K562 (cell line): ENCODE results near the gene AMMECR1. TPM values are rescaled to one million over a fixed set of nuclear protein-coding genes. Genes with fewer than 3 reads are reported as not detected.

Source experiments
- ATAC-seq: fragments of 200-7000 bp; cut with Tn5 transposase; 3 replicates; pipeline ENCODE4 v1.9.1; 2020; ENCODE audit warnings: moderate library complexity
- BruUV-seq: library from RNA; stranded (reverse); fragments of 400-500 nt; replicated peaks from 2 replicates; lab custom pipeline; 2021; lab: Mats Ljungman, UMichigan
- CTCF ChIA-PET: fragments of 300-600 bp; formaldehyde crosslinking; extraction: SDS; loops from one replicate; lab custom pipeline; 2021; ENCODE audit warnings: low intra/inter-chr PET ratio; lab: Yijun Ruan, JAX
- POLR2A ChIA-PET: fragments of 300-600, 350-650 bp; sonication (Branson Sonifier 250); formaldehyde crosslinking; extraction: SDS; loops from one replicate; lab custom pipeline; 2021; ENCODE audit warnings: antibody characterized with exemption, inconsistent platforms; lab: Yijun Ruan, JAX
- DNase-seq, 4 experiments: peaks; one replicate each; pipeline versions ENCODE4 v3.0.0 to v3.0.0-alpha.2; 2011 to 2018; ENCODE audit warnings: low spot score in 3 of 4, mixed read lengths in 3 of 4; ENCODE audit errors: extremely low read depth in 1 of 4
- FAIRE-seq: peaks from 2 replicates; lab custom pipeline; 2011; peaks lifted over from hg19 to GRCh38; lab: Jason Lieb, UNC
- H2AFZ ChIP-seq: 2 replicates; pipeline ENCODE4 v1.6.0; 2011; ENCODE audit warnings: low read depth, low read length, control low read depth, inconsistent platforms
- H3K27ac ChIP-seq: fragments of 200-600 bp; 3 replicates; pipeline ENCODE4 v1.8.0; 2011; ENCODE audit warnings: low read depth, mild to moderate bottlenecking, control low read depth, inconsistent platforms, low read length, moderate library complexity, mixed read lengths; ENCODE audit errors: extremely low read depth
- H3K27me3 ChIP-seq, 2 experiments: fragments of 300-600 bp in 1 of 2; 2 replicates in 1 of 2; 3 replicates in 1 of 2; pipeline versions ENCODE4 v1.6.0 to v1.8.0; 2011; ENCODE audit warnings: inconsistent platforms in 2 of 2, low read length in 2 of 2, mild to moderate bottlenecking in 1 of 2, mixed read lengths in 1 of 2, moderate library complexity in 1 of 2; ENCODE audit not compliant: control insufficient read depth in 2 of 2, insufficient read depth in 2 of 2
- H3K36me3 ChIP-seq: fragments of 300-600 bp; 3 replicates; pipeline ENCODE4 v1.8.0; 2011; ENCODE audit warnings: mild to moderate bottlenecking, low read length, inconsistent platforms; ENCODE audit not compliant: control insufficient read depth, insufficient read depth
- H3K4me1 ChIP-seq, 2 experiments: fragments of 200-600 bp in 1 of 2; replicated peaks in 1 of 2; 2 replicates in 1 of 2; 3 replicates in 1 of 2; pipeline versions ENCODE4 v1.5.1 to v1.8.0; 2011; ENCODE audit warnings: inconsistent platforms in 2 of 2, low read length in 2 of 2, mild to moderate bottlenecking in 1 of 2, mixed read lengths in 1 of 2, moderate library complexity in 1 of 2; ENCODE audit not compliant: control insufficient read depth in 2 of 2, insufficient read depth in 2 of 2
- H3K4me2 ChIP-seq: 2 replicates; pipeline ENCODE4 v1.6.1; 2011; ENCODE audit warnings: low read length, control low read depth, inconsistent platforms, mixed read lengths; ENCODE audit not compliant: insufficient read depth
- H3K4me3 ChIP-seq: fragments of 200-600 bp; sonication (generic), shearing (Covaris generic); 2 replicates; pipeline ENCODE4 v1.5.1; 2016; ENCODE audit warnings: control low read depth, inconsistent platforms
- H3K79me2 ChIP-seq: fragments of 200-600 bp; 3 replicates; pipeline ENCODE4 v1.8.0; 2011; ENCODE audit warnings: low read length, inconsistent platforms; ENCODE audit not compliant: control insufficient read depth, insufficient read depth
- H3K9ac ChIP-seq, 2 experiments: 2 replicates each; pipeline versions ENCODE4 v1.6.0 to v1.6.1; 2011; ENCODE audit warnings: low read depth in 2 of 2, low read length in 2 of 2, control low read depth in 1 of 2, inconsistent platforms in 1 of 2, mild to moderate bottlenecking in 1 of 2, mixed read lengths in 1 of 2; ENCODE audit not compliant: insufficient read depth in 1 of 2
- H3K9me1 ChIP-seq: one replicate; pipeline ENCODE4 v1.6.0; 2011; ENCODE audit warnings: inconsistent platforms, mild to moderate bottlenecking, low read length, moderate library complexity; ENCODE audit not compliant: control insufficient read depth, insufficient read depth
- H3K9me3 ChIP-seq: replicated peaks from 2 replicates; pipeline ENCODE4 v1.5.1; 2011; ENCODE audit warnings: low read depth, low read length, inconsistent platforms; ENCODE audit not compliant: control insufficient read depth, insufficient read depth
- H4K20me1 ChIP-seq: replicated peaks from 2 replicates; pipeline ENCODE4 v1.6.1; 2011; ENCODE audit warnings: low read length, inconsistent platforms, mixed read lengths; ENCODE audit not compliant: control insufficient read depth, insufficient read depth
- CEBPG ChIP-seq, 3 experiments: fragments of 200-800 bp in 1 of 3; sonication (Bioruptor generic) in 1 of 3; sonication (generic) in 1 of 3; formaldehyde crosslinking in 1 of 3; IDR thresholded peaks in 2 of 3; conservative IDR thresholded peaks in 1 of 3; 2 replicates each; pipeline versions ENCODE4 v1.6.1 to v1.8.0; 2016 to 2022; ENCODE audit warnings: missing compliant biosample characterization in 2 of 3, missing genetic modification characterization in 2 of 3, mild to moderate bottlenecking in 1 of 3, missing genetic modification reagents in 1 of 3
- CTBP1 ChIP-seq: fragments of 450-650 bp; IDR thresholded peaks from 2 replicates; pipeline ENCODE4 v1.6.1; 2016; ENCODE audit warnings: borderline replicate concordance
- FOXJ3 ChIP-seq: sonication (generic); formaldehyde crosslinking; IDR thresholded peaks from 2 replicates; pipeline ENCODE4 v1.4.0; 2020; ENCODE audit warnings: mild to moderate bottlenecking, missing genetic modification reagents
- KLF16 ChIP-seq: IDR thresholded peaks from 2 replicates; pipeline ENCODE4 v1.6.1; 2016; ENCODE audit warnings: antibody characterized with exemption
- MCM7 ChIP-seq, 2 experiments: fragments of 450-650 bp; IDR thresholded peaks; 2 replicates each; pipeline ENCODE4 v1.6.1; 2016 to 2018
- MEIS2 ChIP-seq: fragments of 450-650 bp; IDR thresholded peaks from 2 replicates; pipeline ENCODE4 v1.6.1; 2014; ENCODE audit warnings: mild to moderate bottlenecking; ENCODE audit not compliant: partially characterized antibody
- MTA1 ChIP-seq: fragments of 450-650 bp; IDR thresholded peaks from 2 replicates; pipeline ENCODE4 v1.6.1; 2017; ENCODE audit warnings: borderline replicate concordance
- MYBL2 ChIP-seq, 2 experiments: fragments of 450-650 bp in 1 of 2; sonication (generic) in 1 of 2; formaldehyde crosslinking in 1 of 2; IDR thresholded peaks; 2 replicates each; pipeline versions ENCODE4 v1.6.1 to v1.8.1; 2017 to 2022; ENCODE audit warnings: borderline replicate concordance in 1 of 2, inconsistent platforms in 1 of 2, low read depth in 1 of 2, mild to moderate bottlenecking in 1 of 2, missing genetic modification reagents in 1 of 2, moderate library complexity in 1 of 2
- POLR2B ChIP-seq: fragments of 450-650 bp; IDR thresholded peaks from 2 replicates; pipeline ENCODE4 v1.6.1; 2018; ENCODE audit warnings: low read depth; ENCODE audit not compliant: partially characterized antibody
- ZFP30 ChIP-seq: fragments of 250-450 bp; sonication (Bioruptor Pico); IDR thresholded peaks from 2 replicates; pipeline ENCODE4 v1.8.0; 2022; ENCODE audit warnings: moderate library complexity, mild to moderate bottlenecking, inconsistent platforms, borderline replicate concordance
- ZKSCAN1 ChIP-seq: fragments of 150-350 bp; IDR thresholded peaks from 2 replicates; pipeline ENCODE4 v1.6.1; 2016; ENCODE audit warnings: low read depth, low read length
- ZNF354B ChIP-seq: fragments of 250-450 bp; sonication (Bioruptor Pico); IDR thresholded peaks from 2 replicates; pipeline ENCODE4 v1.4.0; 2020
- ZNF609 ChIP-seq: sonication (generic); formaldehyde crosslinking; IDR thresholded peaks from 2 replicates; pipeline ENCODE4 v1.8.1; 2023; ENCODE audit warnings: missing genetic modification reagents, mild to moderate bottlenecking, borderline replicate concordance
- ZSCAN32 ChIP-seq: fragments of 450-650 bp; formaldehyde crosslinking; IDR thresholded peaks from 2 replicates; pipeline ENCODE4 v1.4.0; 2020; ENCODE audit warnings: mild to moderate bottlenecking, moderate library complexity
- WGBS: fragments of 100-300 bp; shearing (Covaris generic); methylation state at CpG from one replicate; pipeline ENCODE4 v1.1.6; 2016; ENCODE audit warnings: low coverage, mixed read lengths; ENCODE audit not compliant: insufficient coverage; ENCODE audit errors: missing lambda C conversion rate; 5-methylcytosine and 5-hydroxymethylcytosine counted together
- in situ Hi-C: fragments of 300-500 bp; cut with MboI; formaldehyde crosslinking; loops from 4 replicates; pipeline ENCODE4 v1.15.0; 2018; ENCODE audit warnings: inconsistent platforms, mixed read lengths
- intact Hi-C: fragments of 100-400 bp; cut with micrococcal nuclease; formaldehyde crosslinking; loops from 2 replicates; pipeline ENCODE4 v1.14.2; 2022
- polyA plus RNA-seq, 8 experiments: library from polyadenylated mRNA; depleted of rRNA in 4 of 8; stranded (reverse) in 5 of 8; unstranded in 3 of 8; fragments of >200 nt; fragmentation: Nextera tagmentation in 2 of 8; fragmentation: Illumina TruSeq in 1 of 8; extraction: Ambion mirVana in 2 of 8; extraction: Trizol in 1 of 8; gene quantifications; 2 replicates each; pipeline versions ENCODE4 v1.2.1 to v1.2.3, GENCODE V29; 2011 to 2014; ENCODE audit warnings: inconsistent platforms in 1 of 8, missing spikeins in 1 of 8
- total RNA-seq, 7 experiments: library from RNA; depleted of rRNA in 6 of 7; stranded (reverse); fragments of >200 nt in 6 of 7; fragmentation: Illumina TruSeq in 2 of 7; extraction: Trizol in 2 of 7; gene quantifications; 2 replicates each; pipeline versions ENCODE4 v1.2.1 to v1.2.3, GENCODE V29; 2011 to 2021; ENCODE audit warnings: low replicate concordance in 1 of 7
- TF ChIP-seq, protein P1 (sequence below): fragments of 450-650 bp; IDR thresholded peaks from 2 replicates; pipeline ENCODE4 v1.6.1; 2016; ENCODE audit warnings: antibody characterized with exemption

AMMECR1 gene
- total and polyA plus RNA-seq, 9 of the 15 experiments (the other 6 are each of a cell fraction or from before 2014, with no cell fraction given): 13.9 to 36.7 (median 23.6) TPM

- peak; percentile 39 for TF ChIP-seq MEIS2
Observed at GRCh38 chrX:110326712-110327111, 8.8 kb upstream of the AMMECR1 start (continued).

DNA sequence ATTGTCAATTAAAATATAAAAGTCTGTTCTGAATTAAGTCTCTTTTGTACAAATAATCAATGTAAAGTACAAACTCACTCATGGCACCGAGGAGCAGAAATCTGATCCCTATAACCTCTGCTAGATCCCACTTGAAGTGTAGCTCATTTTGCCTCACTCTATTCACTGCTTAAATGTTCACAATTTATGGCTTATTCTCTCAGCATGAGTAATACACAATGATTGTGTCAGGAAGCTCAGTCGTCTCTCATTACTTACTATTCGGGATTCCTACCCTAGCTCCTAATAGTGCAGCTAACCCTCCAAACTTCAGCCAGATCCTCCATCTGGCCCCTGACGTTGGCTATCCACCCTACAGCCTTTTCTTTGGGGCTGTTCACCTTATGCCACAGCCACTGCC is 4.7 kb upstream of the AMMECR1 start:
- H3K9ac ChIP-seq: peak overlapping the region; percentile 13 to 21; a peak in 2 of 4 replicates
- no peaks in the 10 kb centered on the region for H3K9me3 ChIP-seq
- DNase-seq: no peak
- peaks cover 9% of the 10 kb centered on the region for H3K79me2 ChIP-seq
- H2AFZ ChIP-seq: peak overlapping the region; percentile 75
- no peak overlapping the region for H3K4me3 ChIP-seq
- intact Hi-C loops: no loop called here
- WGBS: 0% methylated on average over 4 of the region's 4 CpGs
- H3K4me2 ChIP-seq: peak overlapping the region; percentile 7; the same call in 1 of the 2 replicates
- ChIA-PET CTCF (no interaction called here), POLR2A (interaction anchor here (0.9 kb wide), 1 partner anchor 8 kb away, joined by 3 read pairs; no protein-coding TSS in a partner anchor)
- BruUV-seq: no TSS peak
- FAIRE-seq: peak; percentile 60
- H3K36me3 ChIP-seq: no peaks in the 10 kb centered on the region
- no peak for ATAC-seq
- no peaks in the 10 kb centered on the region for H3K27me3 ChIP-seq
- in situ Hi-C loops: loop anchor here (10.0 kb wide), 1 partner anchor 82 kb away; no protein-coding TSS in a partner anchor
- H3K27ac ChIP-seq: no peak overlapping the region; the same call in 1 of the 3 replicates
- H4K20me1 ChIP-seq: no peaks in the 10 kb centered on the region
- no peaks in the 10 kb centered on the region for H3K9me1 ChIP-seq
- H3K4me1 ChIP-seq: peaks cover 3 to 29% of the 10 kb centered on the region in 2 experiments; a peak in 2 of 5 replicates
- TF ChIP-seq MCM7 (IDR thresholded peaks at IDR 0.05) (no peak), ZNF609 (CRISPR knock-in tag) (no peak), POLR2B (no peak), ZSCAN32 (CRISPR knock-in tag) (no peak), ZKSCAN1 (no peak), KLF16 (no peak), CTBP1 (no peak), MYBL2 (IDR thresholded peaks at IDR 0.05; ENCODE audit: low read depth) (no peak), MYBL2 (CRISPR knock-in tag; IDR thresholded peaks at IDR 0.05; ENCODE audit: borderline replicate concordance) (no peak), MTA1 (no peak), ZNF354B (CRISPR knock-in tag) (no peak), ZFP30 (CRISPR knock-in tag) (no peak), CEBPG (CRISPR knock-in tag; IDR thresholded peaks at IDR 0.05) (no peak), CEBPG (tag; conservative IDR thresholded peaks at IDR 0.05 in 1 of 2, IDR thresholded peaks at IDR 0.05 in 1 of 2) (no peak), FOXJ3 (no peak)
- TF ChIP-seq, protein P1, sequence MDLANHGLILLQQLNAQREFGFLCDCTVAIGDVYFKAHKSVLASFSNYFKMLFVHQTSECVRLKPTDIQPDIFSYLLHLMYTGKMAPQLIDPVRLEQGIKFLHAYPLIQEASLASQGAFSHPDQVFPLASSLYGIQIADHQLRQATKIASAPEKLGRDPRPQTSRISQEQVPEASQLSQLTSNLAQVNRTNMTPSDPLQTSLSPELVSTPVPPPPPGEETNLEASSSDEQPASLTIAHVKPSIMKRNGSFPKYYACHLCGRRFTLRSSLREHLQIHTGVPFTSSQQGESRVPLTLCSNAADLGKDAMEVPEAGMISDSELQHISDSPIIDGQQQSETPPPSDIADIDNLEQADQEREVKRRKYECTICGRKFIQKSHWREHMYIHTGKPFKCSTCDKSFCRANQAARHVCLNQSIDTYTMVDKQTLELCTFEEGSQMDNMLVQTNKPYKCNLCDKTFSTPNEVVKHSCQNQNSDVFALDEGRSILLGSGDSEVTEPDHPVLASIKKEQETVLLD: no peak
